H1 (cell line): ENCODE measurements around the gene TFAP2C. TPM values are rescaled to one million over a fixed set of nuclear protein-coding genes. Genes with fewer than 3 reads are reported as not detected.

Source experiments
- CTBP2 ChIP-seq: IDR thresholded peaks from 2 replicates; pipeline ENCODE4 v1.7.0; 2011; ENCODE audit warnings: borderline replicate concordance, mild to moderate bottlenecking, moderate library complexity, mixed read lengths, low read length; ENCODE audit not compliant: insufficient read depth, insufficient read length
- RNF2 ChIP-seq: fragments of 200-900, 300-1000 bp; sonication (generic); IDR thresholded peaks from 2 replicates; pipeline ENCODE4 v1.7.1; 2016; ENCODE audit warnings: borderline replicate concordance, low read depth, mild to moderate bottlenecking, antibody characterized with exemption, low read length; ENCODE audit not compliant: poor library complexity, severe bottlenecking; ENCODE audit errors: missing control alignments
- SAP30 ChIP-seq: fragments of 300-600 bp; sonication (generic); IDR thresholded peaks from 2 replicates; pipeline ENCODE4 v1.7.1; 2012; ENCODE audit warnings: low read length, moderate library complexity, mild to moderate bottlenecking, inconsistent platforms; ENCODE audit not compliant: insufficient read depth, insufficient replicate concordance
- SIN3A ChIP-seq, 2 experiments: IDR thresholded peaks in 1 of 2; conservative IDR thresholded peaks in 1 of 2; 2 replicates each; pipeline ENCODE4 v1.6.1; 2011 to 2012; ENCODE audit warnings: low read length in 2 of 2, improper control_type of control experiment in 1 of 2, low read depth in 1 of 2, mild to moderate bottlenecking in 1 of 2
- SIRT6 ChIP-seq: IDR thresholded peaks from one replicate; pipeline ENCODE4 v1.7.1; 2012; ENCODE audit warnings: low read length, inconsistent platforms
- USF2 ChIP-seq: IDR thresholded peaks from 2 replicates; pipeline ENCODE4 v1.6.1; 2011; ENCODE audit warnings: low read length, improper control_type of control experiment
- polyA plus RNA-seq, 7 experiments: library from polyadenylated mRNA; depleted of rRNA in 3 of 7; stranded (reverse) in 5 of 7; unstranded in 2 of 7; fragments of >200 nt in 5 of 7; fragments of 200-250 nt in 2 of 7; gene quantifications; 1 replicate in 5 of 7; 2 replicates in 1 of 7; 4 replicates in 1 of 7; pipeline versions ENCODE4 v1.2.1 to v1.2.3, GENCODE V29; 2011 to 2013; ENCODE audit warnings: missing spikeins in 2 of 7, mixed read lengths in 2 of 7
- total RNA-seq: library from RNA; stranded (reverse); fragmentation: NEBNext Ultra II Directional; extraction: Animal tissue kit (Norgen Biotek cat#: 25700); gene quantifications from 2 replicates; pipeline ENCODE4 v1.2.1, GENCODE V29; 2021
- TF ChIP-seq, protein P1 (sequence below): fragments of 300-600 bp; sonication (generic); IDR thresholded peaks from 2 replicates; pipeline ENCODE4 v1.7.1; 2012; ENCODE audit warnings: low read length, moderate library complexity, mild to moderate bottlenecking, inconsistent platforms; ENCODE audit not compliant: insufficient replicate concordance

TFAP2C gene
- total and polyA plus RNA-seq, 2 of the 8 experiments (the other 6 are each of a cell fraction or from before 2014, with no cell fraction given), result 1.7 to 5.8 TPM

DNA sequence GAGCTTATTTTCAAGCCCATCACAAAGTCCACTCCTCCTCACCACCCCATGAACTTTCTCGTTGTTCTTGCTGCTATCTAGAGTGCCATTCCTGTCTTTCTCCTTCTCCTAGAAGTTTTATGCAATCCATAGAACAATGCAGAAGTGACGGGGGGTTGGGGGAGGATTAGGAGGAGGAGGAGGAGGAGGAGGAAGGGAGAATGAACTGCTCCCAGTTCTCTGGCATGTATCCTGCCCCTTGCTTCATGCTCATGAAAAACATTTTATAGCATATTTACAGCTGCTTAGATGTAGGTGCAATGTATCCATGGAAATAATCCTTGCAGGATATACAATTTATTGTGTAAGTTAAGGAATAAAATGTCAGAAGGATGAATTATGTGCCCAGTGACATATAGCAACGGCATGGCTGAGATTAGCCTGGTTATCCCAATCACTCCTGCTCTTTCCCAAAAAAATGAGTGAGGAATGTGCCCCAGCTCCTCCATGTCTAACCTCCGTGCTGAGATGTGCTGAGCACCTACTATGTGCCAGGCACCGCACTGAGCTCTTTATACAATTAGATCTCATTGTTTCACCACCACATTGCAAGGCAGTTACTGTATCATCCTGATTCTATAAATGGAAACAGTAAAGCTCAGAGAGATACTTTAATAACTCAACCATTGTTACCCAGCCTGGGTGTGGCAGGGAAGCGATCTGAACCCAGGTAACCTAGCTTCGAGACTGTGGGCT lies 41.6 kb upstream of the TFAP2C start (continued):
- TF ChIP-seq USF2 (no peak), RNF2 (no peak), SIRT6 (no peak), SIN3A (conservative IDR thresholded peaks at IDR 0.05 in 1 of 2, IDR thresholded peaks at IDR 0.05 in 1 of 2; ENCODE audit: low read depth in 1 of 2, low read length in 2 of 2) (no peak), SAP30 (no peak), CTBP2 (no peak)
- TF ChIP-seq, protein P1, sequence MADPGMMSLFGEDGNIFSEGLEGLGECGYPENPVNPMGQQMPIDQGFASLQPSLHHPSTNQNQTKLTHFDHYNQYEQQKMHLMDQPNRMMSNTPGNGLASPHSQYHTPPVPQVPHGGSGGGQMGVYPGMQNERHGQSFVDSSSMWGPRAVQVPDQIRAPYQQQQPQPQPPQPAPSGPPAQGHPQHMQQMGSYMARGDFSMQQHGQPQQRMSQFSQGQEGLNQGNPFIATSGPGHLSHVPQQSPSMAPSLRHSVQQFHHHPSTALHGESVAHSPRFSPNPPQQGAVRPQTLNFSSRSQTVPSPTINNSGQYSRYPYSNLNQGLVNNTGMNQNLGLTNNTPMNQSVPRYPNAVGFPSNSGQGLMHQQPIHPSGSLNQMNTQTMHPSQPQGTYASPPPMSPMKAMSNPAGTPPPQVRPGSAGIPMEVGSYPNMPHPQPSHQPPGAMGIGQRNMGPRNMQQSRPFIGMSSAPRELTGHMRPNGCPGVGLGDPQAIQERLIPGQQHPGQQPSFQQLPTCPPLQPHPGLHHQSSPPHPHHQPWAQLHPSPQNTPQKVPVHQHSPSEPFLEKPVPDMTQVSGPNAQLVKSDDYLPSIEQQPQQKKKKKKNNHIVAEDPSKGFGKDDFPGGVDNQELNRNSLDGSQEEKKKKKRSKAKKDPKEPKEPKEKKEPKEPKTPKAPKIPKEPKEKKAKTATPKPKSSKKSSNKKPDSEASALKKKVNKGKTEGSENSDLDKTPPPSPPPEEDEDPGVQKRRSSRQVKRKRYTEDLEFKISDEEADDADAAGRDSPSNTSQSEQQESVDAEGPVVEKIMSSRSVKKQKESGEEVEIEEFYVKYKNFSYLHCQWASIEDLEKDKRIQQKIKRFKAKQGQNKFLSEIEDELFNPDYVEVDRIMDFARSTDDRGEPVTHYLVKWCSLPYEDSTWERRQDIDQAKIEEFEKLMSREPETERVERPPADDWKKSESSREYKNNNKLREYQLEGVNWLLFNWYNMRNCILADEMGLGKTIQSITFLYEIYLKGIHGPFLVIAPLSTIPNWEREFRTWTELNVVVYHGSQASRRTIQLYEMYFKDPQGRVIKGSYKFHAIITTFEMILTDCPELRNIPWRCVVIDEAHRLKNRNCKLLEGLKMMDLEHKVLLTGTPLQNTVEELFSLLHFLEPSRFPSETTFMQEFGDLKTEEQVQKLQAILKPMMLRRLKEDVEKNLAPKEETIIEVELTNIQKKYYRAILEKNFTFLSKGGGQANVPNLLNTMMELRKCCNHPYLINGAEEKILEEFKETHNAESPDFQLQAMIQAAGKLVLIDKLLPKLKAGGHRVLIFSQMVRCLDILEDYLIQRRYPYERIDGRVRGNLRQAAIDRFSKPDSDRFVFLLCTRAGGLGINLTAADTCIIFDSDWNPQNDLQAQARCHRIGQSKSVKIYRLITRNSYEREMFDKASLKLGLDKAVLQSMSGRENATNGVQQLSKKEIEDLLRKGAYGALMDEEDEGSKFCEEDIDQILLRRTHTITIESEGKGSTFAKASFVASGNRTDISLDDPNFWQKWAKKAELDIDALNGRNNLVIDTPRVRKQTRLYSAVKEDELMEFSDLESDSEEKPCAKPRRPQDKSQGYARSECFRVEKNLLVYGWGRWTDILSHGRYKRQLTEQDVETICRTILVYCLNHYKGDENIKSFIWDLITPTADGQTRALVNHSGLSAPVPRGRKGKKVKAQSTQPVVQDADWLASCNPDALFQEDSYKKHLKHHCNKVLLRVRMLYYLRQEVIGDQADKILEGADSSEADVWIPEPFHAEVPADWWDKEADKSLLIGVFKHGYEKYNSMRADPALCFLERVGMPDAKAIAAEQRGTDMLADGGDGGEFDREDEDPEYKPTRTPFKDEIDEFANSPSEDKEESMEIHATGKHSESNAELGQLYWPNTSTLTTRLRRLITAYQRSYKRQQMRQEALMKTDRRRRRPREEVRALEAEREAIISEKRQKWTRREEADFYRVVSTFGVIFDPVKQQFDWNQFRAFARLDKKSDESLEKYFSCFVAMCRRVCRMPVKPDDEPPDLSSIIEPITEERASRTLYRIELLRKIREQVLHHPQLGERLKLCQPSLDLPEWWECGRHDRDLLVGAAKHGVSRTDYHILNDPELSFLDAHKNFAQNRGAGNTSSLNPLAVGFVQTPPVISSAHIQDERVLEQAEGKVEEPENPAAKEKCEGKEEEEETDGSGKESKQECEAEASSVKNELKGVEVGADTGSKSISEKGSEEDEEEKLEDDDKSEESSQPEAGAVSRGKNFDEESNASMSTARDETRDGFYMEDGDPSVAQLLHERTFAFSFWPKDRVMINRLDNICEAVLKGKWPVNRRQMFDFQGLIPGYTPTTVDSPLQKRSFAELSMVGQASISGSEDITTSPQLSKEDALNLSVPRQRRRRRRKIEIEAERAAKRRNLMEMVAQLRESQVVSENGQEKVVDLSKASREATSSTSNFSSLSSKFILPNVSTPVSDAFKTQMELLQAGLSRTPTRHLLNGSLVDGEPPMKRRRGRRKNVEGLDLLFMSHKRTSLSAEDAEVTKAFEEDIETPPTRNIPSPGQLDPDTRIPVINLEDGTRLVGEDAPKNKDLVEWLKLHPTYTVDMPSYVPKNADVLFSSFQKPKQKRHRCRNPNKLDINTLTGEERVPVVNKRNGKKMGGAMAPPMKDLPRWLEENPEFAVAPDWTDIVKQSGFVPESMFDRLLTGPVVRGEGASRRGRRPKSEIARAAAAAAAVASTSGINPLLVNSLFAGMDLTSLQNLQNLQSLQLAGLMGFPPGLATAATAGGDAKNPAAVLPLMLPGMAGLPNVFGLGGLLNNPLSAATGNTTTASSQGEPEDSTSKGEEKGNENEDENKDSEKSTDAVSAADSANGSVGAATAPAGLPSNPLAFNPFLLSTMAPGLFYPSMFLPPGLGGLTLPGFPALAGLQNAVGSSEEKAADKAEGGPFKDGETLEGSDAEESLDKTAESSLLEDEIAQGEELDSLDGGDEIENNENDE, result no peak
